ENCODE data around the gene NPHP4. TPM values are rescaled to one million over a fixed set of nuclear protein-coding genes. Genes with fewer than 3 reads are reported as not detected.

Gene NPHP4
- total and polyA plus RNA-seq, 10 of the 15 experiments (the other 5 are each of a cell fraction or from before 2014, with no cell fraction given) = 0.16 to 10.5 (median 3.1) TPM

GRCh38 chr1:6039031-6039430 is 46.8 kb upstream of the NPHP4 start:
- H3K4me3 ChIP-seq = no peak overlapping the region
- CTCF ChIA-PET = interaction anchor here (0.6 to 1.0 kb wide), 2 partner anchors 10 to 23 kb away, joined by 3 read pairs; no protein-coding TSS in a partner anchor

More at GRCh38 chr1:6039031-6039430, 46.8 kb upstream of the NPHP4 start:
- no peaks in the 10 kb centered on the region for H3K9me3 ChIP-seq (replicated peaks; ENCODE audit: control insufficient read depth, insufficient read depth, low read length)
- peaks cover 5% of the 10 kb centered on the region; the same call in 1 of the 2 replicates for H4K20me1 ChIP-seq (ENCODE audit: control insufficient read depth, insufficient read depth)
- H3K4me2 ChIP-seq (ENCODE audit: control insufficient read depth, insufficient read depth) = no peak overlapping the region
- no peaks in the 10 kb centered on the region for H3K27me3 ChIP-seq (replicated peaks in 1 of 2; ENCODE audit: control insufficient read depth in 2 of 2, insufficient read depth in 2 of 2, low read length in 1 of 2)
- H3K79me2 ChIP-seq (ENCODE audit: control insufficient read depth, insufficient read depth, low read length) = peaks cover 13% of the 10 kb centered on the region
- H3K27ac ChIP-seq (ENCODE audit: control insufficient read depth, insufficient read depth) = no peak overlapping the region
- in situ Hi-C loops (cut with MboI) = no loop called here
- intact Hi-C loops (cut with micrococcal nuclease; ENCODE audit: unreplicated experiment) = no loop called here
- DNase-seq (ENCODE audit: low read depth, low spot score) (no peak), ATAC-seq (no peak), FAIRE-seq (no peak)
- H3K9ac ChIP-seq (ENCODE audit: control insufficient read depth, insufficient read depth, low read length) = no peak overlapping the region
- 91% methylated on average over 15 of the region's 15 CpGs for WGBS (ENCODE audit: insufficient coverage, insufficient replicate concordance, low lambda C conversion rate, missing lambda C conversion rate)
- BruUV-seq (replicated peaks) = no TSS peak
- RAD21 ChIA-PET (ENCODE audit: unreplicated experiment) = no interaction called here
- POLR2A ChIA-PET = no interaction called here
- TF ChIP-seq MTA3 (IDR thresholded peaks at IDR 0.05; ENCODE audit: borderline replicate concordance, low read length) = no peak
- no peak for TF ChIP-seq BACH1 (IDR thresholded peaks at IDR 0.05; ENCODE audit: borderline replicate concordance)
- TF ChIP-seq LARP7 (IDR thresholded peaks at IDR 0.05) = no peak
- TF ChIP-seq SMAD1 (IDR thresholded peaks at IDR 0.05; ENCODE audit: low read depth, partially characterized antibody) = no peak
- no peak for TF ChIP-seq PBX3 (IDR thresholded peaks at IDR 0.05; ENCODE audit: insufficient replicate concordance, low read depth, low read length)
- no peak for TF ChIP-seq MYB (IDR thresholded peaks at IDR 0.05; ENCODE audit: borderline replicate concordance, low read depth, low read length)
- TF ChIP-seq ZZZ3 (IDR thresholded peaks at IDR 0.05; ENCODE audit: control insufficient read depth, insufficient read length, low read depth) = no peak
- no peak for TF ChIP-seq BMI1 (IDR thresholded peaks at IDR 0.05; ENCODE audit: borderline replicate concordance)
- TF ChIP-seq RAD21 (IDR thresholded peaks at IDR 0.05; ENCODE audit: insufficient read depth, low read depth, low read length) = no peak
- TF ChIP-seq SIN3A (IDR thresholded peaks at IDR 0.05; ENCODE audit: low read depth, low read length) = no peak
- no peak for TF ChIP-seq CEBPB (IDR thresholded peaks at IDR 0.05; ENCODE audit: borderline replicate concordance in 1 of 2, low read depth in 2 of 2, low read length in 2 of 2)
- no peak for TF ChIP-seq BRCA1 (IDR thresholded peaks at IDR 0.05; ENCODE audit: low read depth, low read length)
- TF ChIP-seq CBFB (IDR thresholded peaks at IDR 0.05; ENCODE audit: low read depth) = no peak
- TF ChIP-seq IKZF1 (conservative IDR thresholded peaks at IDR 0.05) = no peak
- TF ChIP-seq NRF1 (conservative IDR thresholded peaks at IDR 0.05; ENCODE audit: low read depth, low read length) = no peak
- TF ChIP-seq CHD2 (IDR thresholded peaks at IDR 0.05; ENCODE audit: borderline replicate concordance, low read depth, low read length) = no peak
- SMC1A ChIA-PET (ENCODE audit: uncharacterized antibody, unreplicated experiment) = no interaction called here
- H2AFZ ChIP-seq (ENCODE audit: control insufficient read depth, low read depth, low read length) = no peak overlapping the region
- H3K36me3 ChIP-seq (ENCODE audit: control insufficient read depth in 2 of 2, insufficient read depth in 2 of 2, low read length in 1 of 2) = peaks cover 12 to 44% of the 10 kb centered on the region in 2 experiments
- peaks cover 7% of the 10 kb centered on the region for H3K4me1 ChIP-seq (ENCODE audit: control insufficient read depth, insufficient read depth, low read length)

All from GM12878 (cell line).